OCI-M2 (cell line): ENCODE measurements around the gene SLC29A1.
"Not testable (repeated sequence)": the region's sequence is repeated elsewhere in the genome, so short reads cannot be mapped to it uniquely, and the experiment has no call there.

Experiments used
- DNase-seq: peaks from one replicate; lab custom pipeline; 2025; ENCODE audit not compliant: unreplicated experiment; lab: John Stamatoyannopoulos, UW

Gene SLC29A1

GRCh38 chr6:44223319-44224028 lies at the start of gene SLC29A1:
TSS of gene SLC29A1 (plus strand) at chr6:44223595. CDS start at chr6:44227314, 3,719 bp downstream.
- DNase-seq = no peak

GRCh38 chr6:44176130-44176761 lies 47.1 kb upstream of the SLC29A1 start:
- DNase-seq = no peak

- no peak for DNase-seq
Observed at GRCh38 chr6:44176762-44177509, 46.5 kb upstream of the SLC29A1 start.

- DNase-seq = no peak
Observed at GRCh38 chr6:44177691-44178423, 45.5 kb upstream of the SLC29A1 start.

- DNase-seq = no peak
Observed at GRCh38 chr6:44178424-44179071, 44.8 kb upstream of the SLC29A1 start.

- DNase-seq = no peak
Observed at GRCh38 chr6:44179072-44179536, 44.3 kb upstream of the SLC29A1 start.

- no peak for DNase-seq
Observed at GRCh38 chr6:44179648-44180047, 43.7 kb upstream of the SLC29A1 start.

GRCh38 chr6:44180406-44180805 lies 43.0 kb upstream of the SLC29A1 start:
- no peak for DNase-seq

- DNase-seq = no peak
Observed at GRCh38 chr6:44180886-44181285, 42.5 kb upstream of the SLC29A1 start.

- DNase-seq = not testable (repeated sequence)
Observed at GRCh38 chr6:44181784-44182183, 41.6 kb upstream of the SLC29A1 start.

GRCh38 chr6:44182911-44183390 lies 40.4 kb upstream of the SLC29A1 start:
- DNase-seq = no peak

- DNase-seq = no peak
Observed at GRCh38 chr6:44183783-44184182, 39.6 kb upstream of the SLC29A1 start.

GRCh38 chr6:44185356-44185755 lies 38.0 kb upstream of the SLC29A1 start:
- not testable (repeated sequence) for DNase-seq

GRCh38 chr6:44185953-44186634 lies 37.3 kb upstream of the SLC29A1 start:
- no peak for DNase-seq

GRCh38 chr6:44186635-44187025 lies 36.8 kb upstream of the SLC29A1 start:
- no peak for DNase-seq

GRCh38 chr6:44188819-44189218 lies 34.6 kb upstream of the SLC29A1 start:
- DNase-seq = no peak

GRCh38 chr6:44189257-44189656 lies 34.1 kb upstream of the SLC29A1 start:
- DNase-seq = no peak

GRCh38 chr6:44190715-44191114 lies 32.7 kb upstream of the SLC29A1 start:
- DNase-seq = no peak

GRCh38 chr6:44192428-44193041 lies 30.9 kb upstream of the SLC29A1 start:
- DNase-seq = no peak
